ENCODE results near the gene NEURL4. TPM values are rescaled to one million over a fixed set of nuclear protein-coding genes. Genes with fewer than 3 reads are reported as not detected.

The NEURL4 gene
- total RNA-seq, 1 experiment from 2014 or later, result 17.0 TPM

DNA sequence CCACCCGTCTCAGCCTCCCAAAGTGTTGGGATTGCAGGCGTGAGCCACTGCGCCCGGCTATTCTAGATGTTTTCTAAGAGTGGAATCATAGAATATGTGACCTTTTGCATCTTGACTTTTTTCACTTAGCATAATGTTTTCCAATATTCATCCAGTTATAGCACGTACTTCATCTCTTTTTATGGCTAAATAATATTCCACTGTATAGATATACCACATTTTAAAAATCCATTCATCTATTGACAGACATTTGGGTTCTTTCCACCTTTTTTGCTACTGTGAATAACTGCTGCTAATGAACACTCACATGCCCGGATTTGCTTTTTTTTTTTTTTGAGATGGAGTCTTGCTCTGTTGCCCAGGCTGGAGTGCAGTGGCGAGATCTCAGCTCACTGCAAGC, 25.0 kb downstream of the NEURL4 start:
- DNase-seq (ENCODE audit: low read depth), result no peak

- peak; percentile 89 for DNase-seq (ENCODE audit: low read depth)
Observed at GRCh38 chr17:7296189-7296861, 32.8 kb downstream of the NEURL4 start.

- no peak for DNase-seq (ENCODE audit: low read depth)
Observed at GRCh38 chr17:7295230-7296180, 33.6 kb downstream of the NEURL4 start.

GRCh38 chr17:7294614-7295153, 34.5 kb downstream of the NEURL4 start, which contains the start of gene YBX2:
Gene YBX2, minus strand, starts transcription at chr17:7294639. Its CDS starts 139 bp downstream, at chr17:7294500.
- peak; percentile 92 for DNase-seq (ENCODE audit: low read depth)

GRCh38 chr17:7293816-7294613, 35.1 kb downstream of the NEURL4 start:
- peak; percentile 30 for DNase-seq (ENCODE audit: low read depth)

DNA sequence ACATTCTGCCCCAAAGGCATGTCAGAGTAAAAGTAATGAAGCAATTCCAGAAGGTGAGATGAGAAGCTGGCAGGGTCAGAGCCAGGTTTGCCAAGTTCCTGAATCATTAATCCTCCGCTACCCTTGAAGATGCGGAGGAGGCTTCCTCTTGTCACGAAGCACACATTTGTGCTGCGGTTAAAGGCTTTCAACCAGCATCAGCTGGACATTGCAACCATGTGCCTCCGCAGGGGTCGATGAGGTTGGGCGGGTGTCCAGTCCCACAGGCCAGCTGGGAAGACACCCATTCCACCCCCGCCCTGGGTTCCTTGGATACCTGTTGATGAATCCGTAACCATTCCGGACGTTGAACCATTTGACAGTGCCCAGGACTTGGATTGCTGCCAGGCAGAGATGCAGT, 36.0 kb downstream of the NEURL4 start:
- DNase-seq (ENCODE audit: low read depth), result peak; percentile 57

GRCh38 chr17:7292729-7293128, 36.4 kb downstream of the NEURL4 start:
- no peak for DNase-seq (ENCODE audit: low read depth)

DNA sequence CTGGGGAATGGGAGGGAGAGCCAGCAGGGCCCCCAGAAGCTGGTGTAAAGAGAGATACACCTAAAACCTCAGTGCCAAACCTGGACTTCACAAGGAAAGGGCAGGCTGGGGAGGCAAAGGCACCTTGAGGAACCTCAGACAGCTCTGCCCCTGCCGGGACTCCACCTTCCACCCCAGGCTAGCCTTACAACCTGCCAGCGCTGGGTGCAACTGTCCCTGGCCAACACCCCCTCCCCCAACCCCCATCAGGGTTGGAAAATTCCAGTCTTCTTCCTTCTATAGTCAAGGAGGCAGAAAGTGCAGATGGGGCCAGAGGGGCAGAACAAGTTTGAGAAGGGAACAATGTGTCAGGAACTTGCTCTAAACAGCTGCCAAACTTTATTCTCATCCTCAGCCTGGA, 36.9 kb downstream of the NEURL4 start:
- DNase-seq (ENCODE audit: low read depth), result no peak

DNA sequence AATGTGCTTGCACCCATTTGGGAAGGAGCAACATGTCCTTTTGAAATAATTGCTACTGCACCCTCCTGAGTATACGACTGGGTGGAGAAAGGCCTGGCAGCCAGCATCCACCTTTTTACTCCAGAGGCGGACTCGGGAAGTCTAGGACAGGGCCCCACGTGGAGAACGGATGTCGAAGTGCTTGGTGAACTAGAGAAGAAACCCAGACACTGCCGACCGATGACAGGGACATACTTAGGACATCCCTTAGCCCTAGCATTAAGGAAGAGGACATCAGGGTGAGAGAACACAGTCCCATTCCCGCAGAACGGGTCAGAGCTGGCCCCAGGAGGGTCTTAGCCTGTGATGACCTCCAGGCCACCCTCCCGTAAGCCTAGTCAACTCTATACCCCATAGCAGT, 38.5 kb downstream of the NEURL4 start:
- no peak for DNase-seq (ENCODE audit: low read depth)

DNA sequence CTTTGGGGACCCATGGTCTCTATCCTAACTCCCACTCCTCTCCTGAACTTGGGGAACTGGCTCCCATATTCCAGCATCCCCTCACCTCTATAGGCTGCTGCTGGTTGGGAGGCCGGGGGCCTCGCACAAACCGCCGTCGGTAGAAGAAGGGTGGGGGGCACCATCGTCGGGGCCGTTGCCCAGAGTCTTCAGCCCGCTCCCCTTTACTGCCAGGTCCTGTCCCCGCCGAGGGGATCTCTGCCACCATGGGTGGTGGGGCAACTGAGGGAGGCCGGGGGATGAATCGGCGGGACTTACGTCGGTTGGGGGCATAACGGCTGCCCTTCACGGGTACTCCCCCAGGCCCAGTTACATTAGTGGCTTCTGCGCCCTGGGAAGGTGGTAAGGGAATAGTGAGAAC, 39.0 kb downstream of the NEURL4 start:
- DNase-seq (ENCODE audit: low read depth), result no peak

- DNase-seq (ENCODE audit: low read depth), result no peak
Observed at GRCh38 chr17:7289256-7290032, 39.7 kb downstream of the NEURL4 start.

GRCh38 chr17:7285679-7286078, 43.5 kb downstream of the NEURL4 start:
- DNase-seq (ENCODE audit: low read depth), result no peak

GRCh38 chr17:7284911-7285310, 44.2 kb downstream of the NEURL4 start:
- DNase-seq (ENCODE audit: low read depth), result no peak

- no peak for DNase-seq (ENCODE audit: low read depth)
Observed at GRCh38 chr17:7283471-7284216, 45.5 kb downstream of the NEURL4 start.

DNA sequence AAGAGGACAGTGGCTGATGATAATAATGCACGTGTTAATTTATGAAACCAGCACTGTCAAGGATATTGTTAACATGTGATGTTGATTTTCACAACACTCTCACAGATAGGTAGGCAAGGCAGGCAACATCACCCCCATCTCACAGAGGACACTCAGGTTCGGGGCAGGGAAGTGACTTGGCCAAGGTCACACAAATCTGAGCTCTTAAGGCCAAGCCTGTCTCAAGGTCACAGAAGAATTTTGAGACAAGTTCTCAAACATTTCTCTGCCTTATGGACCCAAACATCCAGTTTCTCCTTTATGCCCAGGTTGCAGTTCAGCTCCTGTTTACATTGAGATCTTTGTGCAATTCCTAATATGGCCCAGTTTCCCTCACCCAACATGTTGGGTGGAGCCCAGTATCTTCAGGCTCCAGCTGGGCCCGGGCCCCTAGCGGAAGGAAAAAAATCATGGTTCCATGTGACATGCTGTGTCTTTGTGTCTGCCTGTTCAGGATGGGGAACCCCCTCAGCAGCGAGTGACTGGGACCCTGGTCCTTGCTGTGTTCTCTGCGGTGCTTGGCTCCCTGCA, 46.3 kb downstream of the NEURL4 start:
- DNase-seq (ENCODE audit: low read depth), result no peak

GRCh38 chr17:7281953-7282751, 47.0 kb downstream of the NEURL4 start:
- DNase-seq (ENCODE audit: low read depth), result no peak

DNA sequence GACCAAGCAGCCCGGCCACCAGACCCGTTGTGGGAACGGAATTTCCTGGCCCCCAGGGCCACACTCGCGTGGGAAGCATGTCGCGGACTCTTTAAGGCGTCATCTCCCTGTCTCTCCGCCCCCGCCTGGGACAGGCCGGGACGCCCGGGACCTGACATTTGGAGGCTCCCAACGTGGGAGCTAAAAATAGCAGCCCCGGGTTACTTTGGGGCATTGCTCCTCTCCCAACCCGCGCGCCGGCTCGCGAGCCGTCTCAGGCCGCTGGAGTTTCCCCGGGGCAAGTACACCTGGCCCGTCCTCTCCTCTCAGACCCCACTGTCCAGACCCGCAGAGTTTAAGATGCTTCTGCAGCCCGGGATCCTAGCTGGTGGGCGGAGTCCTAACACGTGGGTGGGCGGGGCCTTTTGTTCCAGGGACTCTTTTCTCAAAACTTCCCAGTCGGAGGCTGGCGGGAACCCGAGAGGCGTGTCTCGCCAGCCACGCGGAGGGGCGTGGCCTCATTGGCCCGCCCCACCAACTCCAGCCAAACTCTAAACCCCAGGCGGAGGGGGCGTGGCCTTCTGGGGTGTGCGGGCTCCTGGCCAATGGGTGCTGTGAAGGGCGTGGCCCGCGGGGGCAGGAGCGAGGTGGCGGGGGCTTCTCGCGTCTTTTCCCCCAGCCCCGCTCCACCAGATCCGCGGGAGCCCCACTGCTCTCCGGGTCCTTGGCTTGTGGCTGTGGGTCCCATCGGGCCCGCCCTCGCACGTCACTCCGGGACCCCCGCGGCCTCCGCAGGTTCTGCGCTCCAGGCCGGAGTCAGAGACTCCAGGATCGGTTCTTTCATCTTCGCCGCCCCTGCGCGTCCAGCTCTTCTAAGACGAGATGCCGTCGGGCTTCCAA, 47.8 kb downstream of the NEURL4 start, which contains the start of gene SLC2A4:
Gene SLC2A4 (plus strand): TSS at position 645 of the 879 bp plus-strand sequence. CDS start 217 bp downstream, at position 862.
- peak; percentile 98 for DNase-seq (ENCODE audit: low read depth)
